Ovary (tissue), 9 donors: ENCODE results near the gene ARMC8. TPM values are rescaled to one million over a fixed set of nuclear protein-coding genes. Genes with fewer than 3 reads are reported as not detected.

Source experiments
- DNase-seq, 5 donors: peaks; one replicate each; pipeline ENCODE4 v3.0.0-alpha.2; 2019 to 2020
- H3K27ac ChIP-seq, 2 donors: fragments of 200-600 bp; one replicate each; pipeline versions ENCODE4 v1.5.1 to v1.8.0; 2019 to 2022
- H3K27me3 ChIP-seq: fragments of 200-600 bp; one replicate; pipeline ENCODE4 v1.8.0; 2022
- H3K36me3 ChIP-seq: fragments of 200-600 bp; sonication (generic); one replicate; pipeline ENCODE4 v1.5.1; 2019
- H3K4me1 ChIP-seq: one replicate; pipeline ENCODE4 v1.8.1; 2013; ENCODE audit warnings: mild to moderate bottlenecking, moderate library complexity; ENCODE audit not compliant: insufficient read depth
- H3K4me3 ChIP-seq: fragments of 200-600 bp; sonication (generic); one replicate; pipeline ENCODE4 v1.5.1; 2017
- H3K9me3 ChIP-seq, 2 donors: fragments of 200-600 bp in 1 of 2; sonication (generic) in 1 of 2; one replicate each; pipeline versions ENCODE4 v1.5.1 to v1.8.1; 2013 to 2019; ENCODE audit warnings: mild to moderate bottlenecking in 1 of 2, moderate library complexity in 1 of 2
- EP300 ChIP-seq: sonication (generic); formaldehyde crosslinking; IDR thresholded peaks from one replicate; pipeline ENCODE4 v1.6.1; 2017; ENCODE audit warnings: antibody characterized with exemption
- POLR2A ChIP-seq: fragments of 450-650 bp; IDR thresholded peaks from one replicate; pipeline ENCODE4 v1.6.1; 2017; ENCODE audit warnings: antibody characterized with exemption, mild to moderate bottlenecking, moderate library complexity
- WGBS, 3 donors: extraction: QIAGEN DNeasy Blood & Tissue Kit in 1 of 3; methylation state at CpG; one replicate each; pipeline versions ENCODE4 v1.1.5 to v1.1.7; 2013 to 2017; 5-methylcytosine and 5-hydroxymethylcytosine counted together
- intact Hi-C, 4 donors: fragments of 100-400 bp; cut with DNase I; formaldehyde crosslinking; loops; one replicate each; pipeline versions ENCODE4 v1.11.0 to v1.15.1; 2022 to 2023
- polyA plus RNA-seq, 2 donors: library from polyadenylated mRNA; stranded (reverse); fragments of 200-250 nt in 1 of 2; fragments of 350-450 nt in 1 of 2; fragmentation: Illumina TruSeq in 1 of 2; extraction: RNeasy Lipid Tissue Mini Kit (QIAGEN cat#74804) in 1 of 2; gene quantifications; one replicate each; pipeline ENCODE4 v1.2.3, GENCODE V29; 2013 to 2014
- total RNA-seq, 7 donors: library from RNA; depleted of rRNA in 2 of 7; stranded (reverse); fragments of >200 nt in 2 of 7; fragmentation: NEBNext Ultra II Directional in 3 of 7; extraction: Animal tissue kit (Norgen Biotek cat#: 25700) in 3 of 7; gene quantifications; one replicate each; pipeline versions ENCODE4 v1.1.0 to v1.2.4, GENCODE V29; 2016 to 2023
- TF ChIP-seq, protein P1 (sequence below), 3 donors: fragments of 450-650 bp in 2 of 3; fragments of 200-600 bp in 1 of 3; IDR thresholded peaks; one replicate each; pipeline versions ENCODE4 v1.5.1 to v1.8.0; 2016 to 2022; ENCODE audit warnings: antibody characterized with exemption in 3 of 3, mild to moderate bottlenecking in 1 of 3
- donor health status: DM: no; HTN: no; CAD: no; lungs with moderate emphysema.
- donor health status: DM: no; HTN: no; CAD: no.
- donor health status: Bipolar disorder and iron deficiency.
- donor health status: DM: yes; HTN: yes; CAD: no.
- donor health status: DM: no; HTN: no; CAD: no.
- donor health status: DM: yes; HTN: yes; CAD: no.

Gene ARMC8
- total and polyA plus RNA-seq, 9 donors, result 14.3 to 49.2 (median 42.9) TPM

DNA sequence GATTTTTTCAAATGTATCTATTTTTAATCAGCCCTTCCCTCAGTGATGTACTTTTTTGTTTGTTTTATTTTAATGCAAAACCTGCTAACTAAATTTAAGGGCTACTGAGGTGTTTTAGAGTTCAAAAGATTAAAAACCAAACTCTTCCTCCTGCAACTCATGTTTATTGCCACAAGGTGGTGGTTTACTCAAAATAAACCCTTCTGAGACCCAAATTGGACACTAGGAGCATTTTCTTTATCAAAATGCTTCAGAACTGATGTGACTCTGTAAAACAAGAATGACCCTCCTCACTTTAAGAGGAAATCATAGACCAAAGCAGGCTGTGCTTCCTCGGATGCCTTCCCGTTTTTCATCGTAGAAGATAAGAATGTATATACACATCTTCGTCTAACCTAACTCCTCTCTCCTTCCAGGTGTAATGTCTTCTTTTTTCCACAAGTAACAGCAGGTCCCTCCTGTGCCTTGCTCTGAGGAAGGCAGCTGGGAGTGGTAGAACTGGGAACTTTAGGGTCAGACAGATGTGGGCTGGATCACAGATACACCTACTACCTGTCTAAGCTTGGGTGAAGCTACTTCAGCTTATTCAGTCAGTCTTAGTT lies 145.5 kb downstream of the ARMC8 start:
- Histone ChIP-seq H3K27me3 (no peaks in the 10 kb centered on the region), H3K4me3 (no peak overlapping the region), H3K27ac (no peak overlapping the region), H3K36me3 (no peaks in the 10 kb centered on the region), H3K9me3 (no peaks in the 10 kb centered on the region), H3K4me1 (no peaks in the 10 kb centered on the region)
- intact Hi-C loops, result loop anchor here (5.0 to 10.0 kb wide), 4 partner anchors 75 to 582 kb away; no protein-coding TSS in a partner anchor
- DNase-seq, result no peak
- TF ChIP-seq, protein P1, sequence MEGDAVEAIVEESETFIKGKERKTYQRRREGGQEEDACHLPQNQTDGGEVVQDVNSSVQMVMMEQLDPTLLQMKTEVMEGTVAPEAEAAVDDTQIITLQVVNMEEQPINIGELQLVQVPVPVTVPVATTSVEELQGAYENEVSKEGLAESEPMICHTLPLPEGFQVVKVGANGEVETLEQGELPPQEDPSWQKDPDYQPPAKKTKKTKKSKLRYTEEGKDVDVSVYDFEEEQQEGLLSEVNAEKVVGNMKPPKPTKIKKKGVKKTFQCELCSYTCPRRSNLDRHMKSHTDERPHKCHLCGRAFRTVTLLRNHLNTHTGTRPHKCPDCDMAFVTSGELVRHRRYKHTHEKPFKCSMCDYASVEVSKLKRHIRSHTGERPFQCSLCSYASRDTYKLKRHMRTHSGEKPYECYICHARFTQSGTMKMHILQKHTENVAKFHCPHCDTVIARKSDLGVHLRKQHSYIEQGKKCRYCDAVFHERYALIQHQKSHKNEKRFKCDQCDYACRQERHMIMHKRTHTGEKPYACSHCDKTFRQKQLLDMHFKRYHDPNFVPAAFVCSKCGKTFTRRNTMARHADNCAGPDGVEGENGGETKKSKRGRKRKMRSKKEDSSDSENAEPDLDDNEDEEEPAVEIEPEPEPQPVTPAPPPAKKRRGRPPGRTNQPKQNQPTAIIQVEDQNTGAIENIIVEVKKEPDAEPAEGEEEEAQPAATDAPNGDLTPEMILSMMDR (IDR thresholded peaks at IDR 0.05), result peak; percentile 35 to 75 (median 74)
- TF ChIP-seq POLR2A (no peak), EP300 (no peak)
- 6 to 23% (median 9%) methylated on average over 4 of the region's 4 CpGs for WGBS, 3 donors

DNA sequence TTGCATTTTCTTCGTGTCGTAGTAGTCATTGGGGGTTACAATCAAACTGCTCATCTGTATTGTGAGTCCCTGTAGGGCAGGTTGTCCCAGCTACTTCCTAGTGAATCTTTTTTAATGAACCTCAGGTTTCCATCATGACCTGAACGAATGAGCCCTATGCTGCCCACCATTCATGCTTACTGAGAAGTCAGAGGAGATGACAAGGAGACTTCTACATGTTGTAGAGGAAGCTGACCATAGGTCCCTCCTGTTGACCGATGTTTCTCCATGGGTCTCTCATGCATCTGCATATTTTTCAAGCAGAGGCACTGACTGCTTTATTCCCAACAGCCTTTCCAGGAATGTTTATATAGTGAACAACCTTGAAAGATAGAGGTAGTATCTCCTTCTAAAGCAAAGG lies 147.5 kb downstream of the ARMC8 start:
- no peaks in the 10 kb centered on the region for H3K9me3 ChIP-seq
- peaks cover 3% of the 10 kb centered on the region for H3K4me1 ChIP-seq
- no peak overlapping the region for H3K27ac ChIP-seq
- H3K27me3 ChIP-seq, result no peaks in the 10 kb centered on the region
- intact Hi-C loops, result loop anchor here (5.0 to 10.0 kb wide), 5 partner anchors 63 to 580 kb away; no protein-coding TSS in a partner anchor
- 19 to 45% (median 26%) methylated on average over 4 of the region's 4 CpGs for WGBS, 3 donors
- DNase-seq, result no peak
- no peaks in the 10 kb centered on the region for H3K36me3 ChIP-seq
- H3K4me3 ChIP-seq, result no peak overlapping the region
- TF ChIP-seq, protein P1 (IDR thresholded peaks at IDR 0.05), result no peak
- TF ChIP-seq POLR2A, result no peak
- no peak for TF ChIP-seq EP300

DNA sequence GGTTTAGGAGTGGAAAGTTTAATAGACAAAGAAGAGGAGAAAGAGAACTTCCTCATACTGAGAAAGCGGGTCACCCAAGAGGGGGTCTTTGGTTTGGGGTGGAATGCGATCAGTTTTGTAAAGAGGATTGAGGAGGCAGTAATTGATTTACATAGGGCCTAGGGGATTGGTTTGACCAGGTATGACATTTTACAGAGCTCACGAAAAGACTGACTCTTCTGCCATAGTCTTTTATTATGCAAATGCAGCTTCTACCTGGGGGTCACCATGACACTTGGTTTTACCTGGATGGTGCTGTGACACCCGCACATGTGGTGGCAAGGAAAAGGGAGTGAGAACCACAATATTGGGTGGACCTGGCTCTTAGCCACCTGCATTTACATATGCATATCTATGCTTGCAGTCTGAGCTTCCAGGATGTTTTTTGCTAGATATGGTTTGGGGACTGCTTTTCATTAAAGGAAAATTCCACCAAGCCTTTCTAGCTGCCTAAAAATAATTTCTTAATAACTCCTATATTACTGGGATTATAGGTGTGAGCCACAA lies 149.4 kb downstream of the ARMC8 start:
- Histone ChIP-seq H3K36me3 (no peaks in the 10 kb centered on the region), H3K9me3 (no peaks in the 10 kb centered on the region), H3K27ac (no peak overlapping the region), H3K4me3 (no peak overlapping the region), H3K4me1 (peaks cover 3% of the 10 kb centered on the region), H3K27me3 (no peaks in the 10 kb centered on the region)
- intact Hi-C loops, result loop anchor here in 1 of 4 donors (5.0 to 10.0 kb wide), 2 partner anchors 61 to 578 kb away; no protein-coding TSS in a partner anchor
- TF ChIP-seq, protein P1 (IDR thresholded peaks at IDR 0.05), result no peak
- TF ChIP-seq POLR2A (no peak), EP300 (no peak)
- DNase-seq, result no peak
- WGBS, 3 donors, result 86 to 93% (median 89%) methylated on average over 4 of the region's 4 CpGs

DNA sequence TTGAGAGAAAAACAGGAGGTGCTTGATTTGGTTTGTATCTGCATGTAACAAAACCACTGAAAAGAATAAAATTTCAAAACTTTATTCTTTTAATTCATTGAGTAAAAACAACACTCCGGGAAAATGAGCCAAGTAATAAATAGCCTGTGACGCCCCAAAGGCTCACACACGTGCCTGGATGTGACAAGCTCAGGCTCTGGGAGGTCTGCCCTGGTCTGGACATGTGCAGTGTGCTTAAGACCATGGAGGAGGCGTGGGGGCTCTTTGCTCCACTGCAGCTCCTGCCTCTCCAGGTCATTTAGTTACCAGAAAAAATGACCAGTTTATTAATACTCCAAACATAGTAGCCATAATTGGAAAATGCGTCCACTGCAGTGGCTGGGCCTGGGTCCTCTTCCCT lies 151.1 kb downstream of the ARMC8 start:
- WGBS, 3 donors, result 42 to 44% (median 43%) methylated on average over 5 of the region's 5 CpGs
- no peak for DNase-seq
- Histone ChIP-seq H3K9me3 (no peaks in the 10 kb centered on the region), H3K36me3 (no peaks in the 10 kb centered on the region), H3K27me3 (no peaks in the 10 kb centered on the region), H3K4me3 (no peak overlapping the region), H3K27ac (no peak overlapping the region), H3K4me1 (peaks cover 3% of the 10 kb centered on the region)
- intact Hi-C loops, result loop anchor here in 1 of 4 donors (5.0 to 10.0 kb wide), 2 partner anchors 59 to 577 kb away; no protein-coding TSS in a partner anchor
- TF ChIP-seq, protein P1 (IDR thresholded peaks at IDR 0.05), result no peak
- TF ChIP-seq EP300 (no peak), POLR2A (no peak)
